Hematopoietic multipotent progenitor cell (in vitro differentiated cells): ENCODE results near the gene PLEKHA5. TPM values are rescaled to one million over a fixed set of nuclear protein-coding genes. Genes with fewer than 3 reads are reported as not detected.
A peak's percentile ranks its signal among the peaks of the same experiment; 100 is the strongest.
"Not testable (repeated sequence)": the region's sequence is repeated elsewhere in the genome, so short reads cannot be mapped to it uniquely, and the experiment has no call there.

Experiments
- DNase-seq, 3 donors: peaks; one replicate each; pipeline ENCODE4 v3.0.0-alpha.2; 2011 to 2015; ENCODE audit warnings: low read depth in 2 of 3, low spot score in 2 of 3
- total RNA-seq: library from RNA; depleted of rRNA; stranded (reverse); fragments of >200 nt; gene quantifications from one replicate; pipeline ENCODE4 v1.2.3, GENCODE V29; 2012

Gene PLEKHA5
- total RNA-seq, 1 donor, result 14.5 TPM

GRCh38 chr12:19223695-19224094, 94.2 kb downstream of the PLEKHA5 start:
- no peak for DNase-seq

- no peak for DNase-seq
These were observed 95.2 kb downstream of the PLEKHA5 start for GRCh38 chr12:19224746-19225145.

- DNase-seq, result no peak
These were observed 97.8 kb downstream of the PLEKHA5 start for GRCh38 chr12:19227190-19227879.

GRCh38 chr12:19227880-19228210, 98.3 kb downstream of the PLEKHA5 start:
- DNase-seq, result no peak

GRCh38 chr12:19229021-19229420, 99.5 kb downstream of the PLEKHA5 start:
- not testable (repeated sequence) for DNase-seq

- no peak for DNase-seq
These were observed 100.8 kb downstream of the PLEKHA5 start for GRCh38 chr12:19230299-19230866.

- no peak for DNase-seq
These were observed 101.4 kb downstream of the PLEKHA5 start for GRCh38 chr12:19230896-19231295.

- no peak for DNase-seq
These were observed 104.7 kb downstream of the PLEKHA5 start for GRCh38 chr12:19234171-19234704.

GRCh38 chr12:19234981-19235871, 105.7 kb downstream of the PLEKHA5 start:
- no peak for DNase-seq

GRCh38 chr12:19236656-19237055, 107.1 kb downstream of the PLEKHA5 start:
- DNase-seq, result no peak

- no peak for DNase-seq
These were observed 109.0 kb downstream of the PLEKHA5 start for GRCh38 chr12:19238540-19238939.

GRCh38 chr12:19239102-19239501, 109.6 kb downstream of the PLEKHA5 start:
- DNase-seq, result no peak

- no peak for DNase-seq
These were observed 110.2 kb downstream of the PLEKHA5 start for GRCh38 chr12:19239616-19240234.

GRCh38 chr12:19242581-19242980, 113.0 kb downstream of the PLEKHA5 start:
- DNase-seq, result no peak

GRCh38 chr12:19243551-19243950, 114.0 kb downstream of the PLEKHA5 start:
- peak in 1 of 3 donors; percentile 27 for DNase-seq

GRCh38 chr12:19244312-19244711, 114.8 kb downstream of the PLEKHA5 start:
- peak in 1 of 3 donors; percentile 23 for DNase-seq

GRCh38 chr12:19245106-19245505, 115.6 kb downstream of the PLEKHA5 start:
- DNase-seq, result peak in 2 of 3 donors; percentile 31 to 68

GRCh38 chr12:19245666-19246065, 116.1 kb downstream of the PLEKHA5 start:
- peak in 1 of 3 donors; percentile 26 for DNase-seq

- no peak for DNase-seq
These were observed 117.4 kb downstream of the PLEKHA5 start for GRCh38 chr12:19246933-19247332.

- DNase-seq, result no peak
These were observed 119.5 kb downstream of the PLEKHA5 start for GRCh38 chr12:19248929-19249602.
